ENCODE data around the gene DNAJC1. TPM values are rescaled to one million over a fixed set of nuclear protein-coding genes. Genes with fewer than 3 reads are reported as not detected.
"Not testable (repeated sequence)": the region's sequence is repeated elsewhere in the genome, so short reads cannot be mapped to it uniquely, and the experiment has no call there.

The DNAJC1 gene
- total RNA-seq, 3 donors from 2014 or later (not counting 1 experiment from before 2014, with no cell fraction given), result 38.4 to 63.7 (median 50.6) TPM

DNA sequence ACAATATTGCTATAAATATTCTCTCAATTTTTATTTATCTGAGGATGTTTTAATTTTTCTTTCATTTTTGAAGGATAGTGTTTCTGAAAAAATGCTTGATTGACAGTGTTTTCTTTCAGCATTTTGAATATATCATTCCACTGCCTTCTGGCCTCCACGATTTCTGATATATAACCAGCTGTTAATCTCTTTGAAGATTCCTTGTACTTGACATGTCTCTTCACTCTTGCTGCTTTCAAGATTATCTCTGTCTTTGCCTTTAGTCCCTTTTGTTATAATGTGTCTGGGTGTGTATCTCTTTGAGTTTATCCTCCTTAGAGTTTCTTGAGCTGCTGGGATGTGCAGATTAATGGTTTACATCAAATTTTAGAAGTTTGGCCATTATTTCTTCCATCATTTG is 22.8 kb upstream of the DNAJC1 start:
- no peaks in the 10 kb centered on the region for H3K36me3 Mint-ChIP-seq
- no peak for TF ChIP-seq CTCF (IDR thresholded peaks at IDR 0.05)

DNA sequence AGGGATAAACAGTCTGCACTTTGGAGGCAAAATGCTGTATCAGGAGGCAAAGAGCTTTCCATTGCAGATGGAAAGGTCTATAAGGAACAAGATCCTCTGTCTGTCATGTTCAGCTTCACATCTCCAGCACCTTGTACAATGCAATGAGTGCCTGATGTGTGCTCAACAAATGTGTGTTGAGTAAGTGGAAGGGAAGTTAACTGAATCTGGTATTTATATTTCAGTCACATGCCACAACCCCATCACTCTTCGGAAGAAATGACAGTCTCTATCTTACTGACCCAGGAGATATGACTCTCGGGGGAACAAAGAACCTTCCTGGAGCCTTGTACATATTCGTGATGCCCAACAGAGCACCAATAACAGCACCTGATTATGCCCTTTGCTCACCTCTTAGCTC is 20.0 kb upstream of the DNAJC1 start:
- no peaks in the 10 kb centered on the region for H3K36me3 Mint-ChIP-seq
- DNase-seq (no peak), ATAC-seq (no peak)
- Histone ChIP-seq H3K4me1 (ENCODE audit: control insufficient read depth, insufficient read depth, low read length) (peaks cover 7% of the 10 kb centered on the region), H3K9me3 (ENCODE audit: control insufficient read depth, insufficient read depth, low read length) (no peaks in the 10 kb centered on the region), H3K4me3 (ENCODE audit: low read length) (no peak overlapping the region), H3K36me3 (ENCODE audit: control insufficient read depth, insufficient read depth, low read length) (no peaks in the 10 kb centered on the region), H3K27me3 (ENCODE audit: control insufficient read depth, insufficient read depth, low read length) (no peaks in the 10 kb centered on the region), H3K27ac (ENCODE audit: low read length) (no peak overlapping the region)
- H3K27me3 Mint-ChIP-seq (ENCODE audit: low read depth in 2 of 2), result peaks cover 20 to 21% of the 10 kb centered on the region in 2 donors
- peaks cover 4 to 13% of the 10 kb centered on the region in 2 donors for H3K4me1 Mint-ChIP-seq
- H3K4me3 Mint-ChIP-seq, result no peak overlapping the region
- TF ChIP-seq CTCF (IDR thresholded peaks at IDR 0.05), result no peak
- no peak overlapping the region for H3K27ac Mint-ChIP-seq
- WGBS (ENCODE audit: insufficient coverage), result 68% methylated on average over 3 of the region's 3 CpGs
- intact Hi-C loops (cut with micrococcal nuclease), result no loop called here
- no peaks in the 10 kb centered on the region for H3K9me3 Mint-ChIP-seq

More for the DNA sequence above, 22.8 kb upstream of the DNAJC1 start:
- H3K27me3 ChIP-seq (ENCODE audit: control insufficient read depth, insufficient read depth, low read length), result no peaks in the 10 kb centered on the region
- H3K36me3 ChIP-seq (ENCODE audit: control insufficient read depth, insufficient read depth, low read length), result no peaks in the 10 kb centered on the region
- WGBS (ENCODE audit: insufficient coverage), result 100% methylated on average over 1 of the region's 1 CpG
- no peak overlapping the region for H3K27ac Mint-ChIP-seq
- no peaks in the 10 kb centered on the region for H3K9me3 Mint-ChIP-seq
- no peak for ATAC-seq
- peaks cover 7% of the 10 kb centered on the region for H3K4me1 ChIP-seq (ENCODE audit: control insufficient read depth, insufficient read depth, low read length)
- H3K9me3 ChIP-seq (ENCODE audit: control insufficient read depth, insufficient read depth, low read length), result no peaks in the 10 kb centered on the region
- no peak for DNase-seq
- H3K27ac ChIP-seq (ENCODE audit: low read length), result no peak overlapping the region
- peaks cover 32 to 43% of the 10 kb centered on the region in 2 donors for H3K27me3 Mint-ChIP-seq (ENCODE audit: low read depth in 2 of 2)
- intact Hi-C loops (cut with micrococcal nuclease), result no loop called here
- H3K4me1 Mint-ChIP-seq, result peaks cover 4 to 13% of the 10 kb centered on the region in 2 donors
- no peak overlapping the region for H3K4me3 ChIP-seq (ENCODE audit: low read length)
- H3K4me3 Mint-ChIP-seq, result no peak overlapping the region

DNA sequence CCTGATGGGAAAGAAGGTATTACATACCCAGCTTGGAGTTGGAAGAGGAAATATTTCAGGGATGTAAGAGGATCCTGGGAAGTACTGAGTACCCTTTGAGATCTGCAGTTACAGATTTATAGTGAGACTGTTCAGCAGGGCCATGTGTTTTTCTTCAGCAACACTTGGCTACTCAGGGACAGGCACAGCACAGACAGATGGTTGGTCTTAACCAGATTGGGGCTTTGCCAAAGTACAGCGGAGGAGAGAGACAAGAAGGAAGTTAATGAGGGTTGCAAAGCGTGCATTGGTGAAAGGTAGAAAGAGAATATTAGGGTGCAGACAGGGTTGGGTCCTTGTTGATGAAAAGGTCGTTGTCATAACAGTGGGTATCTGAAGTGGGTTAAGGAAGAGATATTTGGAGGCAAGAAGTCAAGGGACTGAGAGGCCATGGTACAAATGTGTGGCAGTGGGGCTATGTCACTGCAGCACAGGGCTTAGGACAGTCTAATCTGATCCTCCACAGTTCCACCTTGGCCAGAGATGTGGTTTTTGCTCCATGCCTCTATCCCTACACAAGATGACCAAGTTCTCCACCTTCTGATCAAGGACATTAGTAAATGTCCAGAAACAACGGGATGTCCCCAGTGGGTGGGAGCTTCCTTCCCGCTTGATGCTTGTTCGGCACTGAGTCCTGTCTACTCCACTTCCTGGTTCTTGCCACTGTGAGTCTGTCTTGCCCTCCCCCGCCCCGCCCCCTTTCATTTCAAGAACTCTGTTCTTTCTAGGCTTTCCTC is 18.9 kb upstream of the DNAJC1 start:
- peak; percentile 71 to 86 (median 80) for ATAC-seq
- TF ChIP-seq CTCF (IDR thresholded peaks at IDR 0.05), result no peak
- Histone ChIP-seq H3K4me3 (ENCODE audit: low read length) (no peak overlapping the region), H3K4me1 (ENCODE audit: control insufficient read depth, insufficient read depth, low read length) (peaks cover 7% of the 10 kb centered on the region), H3K9me3 (ENCODE audit: control insufficient read depth, insufficient read depth, low read length) (no peaks in the 10 kb centered on the region), H3K27ac (ENCODE audit: low read length) (peak overlapping the region; percentile 11), H3K27me3 (ENCODE audit: control insufficient read depth, insufficient read depth, low read length) (no peaks in the 10 kb centered on the region), H3K36me3 (ENCODE audit: control insufficient read depth, insufficient read depth, low read length) (no peaks in the 10 kb centered on the region)
- peaks cover 9 to 19% of the 10 kb centered on the region in 2 donors for H3K27me3 Mint-ChIP-seq (ENCODE audit: low read depth in 2 of 2)
- intact Hi-C loops (cut with micrococcal nuclease), result no loop called here
- H3K4me3 Mint-ChIP-seq, result peak overlapping the region; percentile 25
- H3K9me3 Mint-ChIP-seq, result no peaks in the 10 kb centered on the region
- peak in 1 of 2 donors; percentile 79 for DNase-seq
- peak overlapping the region in 1 of 2 donors; percentile 68 for H3K27ac Mint-ChIP-seq
- 70% methylated on average over 8 of the region's 8 CpGs for WGBS (ENCODE audit: insufficient coverage)
- peaks cover 4 to 13% of the 10 kb centered on the region in 2 donors for H3K4me1 Mint-ChIP-seq
- H3K36me3 Mint-ChIP-seq, result no peaks in the 10 kb centered on the region

- ATAC-seq; H3K36me3 Mint-ChIP-seq; H3K4me3 Mint-ChIP-seq; H3K4me1 ChIP-seq (ENCODE audit: control insufficient read depth, insufficient read depth, low read length); intact Hi-C loops (cut with micrococcal nuclease); H3K36me3 ChIP-seq (ENCODE audit: control insufficient read depth, insufficient read depth, low read length); H3K4me3 ChIP-seq (ENCODE audit: low read length); H3K27ac ChIP-seq (ENCODE audit: low read length); H3K9me3 ChIP-seq (ENCODE audit: control insufficient read depth, insufficient read depth, low read length); H3K27ac Mint-ChIP-seq; H3K27me3 ChIP-seq (ENCODE audit: control insufficient read depth, insufficient read depth, low read length); DNase-seq; H3K9me3 Mint-ChIP-seq: not testable (repeated sequence)
- 92% methylated on average over 3 of the region's 3 CpGs for WGBS (ENCODE audit: insufficient coverage)
- H3K4me1 Mint-ChIP-seq, result peaks cover 4 to 13% of the 10 kb centered on the region in 2 donors
- peaks cover 0 to 12% of the 10 kb centered on the region in 2 donors for H3K27me3 Mint-ChIP-seq (ENCODE audit: low read depth in 2 of 2)
Observed at GRCh38 chr10:22021144-22021543, 17.6 kb upstream of the DNAJC1 start.

Measured in natural killer cell (primary cell).